HepG2 (cell line): ENCODE data around the gene LIFR. TPM values are rescaled to one million over a fixed set of nuclear protein-coding genes. Genes with fewer than 3 reads are reported as not detected.
A peak's percentile ranks its signal among the peaks of the same experiment; 100 is the strongest.

Experiments used
- ARNTL ChIP-seq: sonication (generic); formaldehyde crosslinking; IDR thresholded peaks from 2 replicates; pipeline ENCODE4 v1.4.0; 2020; ENCODE audit warnings: mild to moderate bottlenecking, missing genetic modification reagents
- GZF1 ChIP-seq: sonication (generic); formaldehyde crosslinking; IDR thresholded peaks from 2 replicates; pipeline ENCODE4 v1.5.1; 2020; ENCODE audit warnings: mild to moderate bottlenecking, missing genetic modification reagents
- KDM5A ChIP-seq: fragments of 200-600 bp; sonication (generic); IDR thresholded peaks from 2 replicates; pipeline ENCODE4 v1.7.0; 2018; ENCODE audit warnings: antibody characterized with exemption, mild to moderate bottlenecking, low read length, borderline replicate concordance
- SOX6 ChIP-seq, 2 experiments: fragments of 450-650 bp in 1 of 2; sonication (generic) in 1 of 2; formaldehyde crosslinking in 1 of 2; IDR thresholded peaks; 2 replicates each; pipeline versions ENCODE4 v1.4.0 to v1.6.1; 2017 to 2020; ENCODE audit warnings: antibody characterized with exemption in 1 of 2, mild to moderate bottlenecking in 1 of 2, missing genetic modification reagents in 1 of 2
- ZFAT ChIP-seq: sonication (generic); formaldehyde crosslinking; conservative IDR thresholded peaks from 2 replicates; pipeline ENCODE4 v1.8.1; 2023; ENCODE audit warnings: missing genetic modification reagents, inconsistent platforms
- ZNF549 ChIP-seq: sonication (generic); formaldehyde crosslinking; IDR thresholded peaks from 2 replicates; pipeline ENCODE4 v1.5.0; 2020; ENCODE audit warnings: missing genetic modification reagents
- ZNF703 ChIP-seq: sonication (generic); formaldehyde crosslinking; IDR thresholded peaks from 2 replicates; pipeline ENCODE4 v1.5.1; 2020; ENCODE audit warnings: missing genetic modification reagents, mild to moderate bottlenecking, moderate library complexity, borderline replicate concordance
- polyA plus RNA-seq, 8 experiments: library from polyadenylated mRNA; depleted of rRNA in 3 of 8; stranded (reverse) in 7 of 8; unstranded in 1 of 8; fragments of >200 nt; fragmentation: Illumina TruSeq in 4 of 8; extraction: Trizol in 4 of 8; gene quantifications; 2 replicates each; pipeline versions ENCODE4 v1.2.1 to v1.2.3, GENCODE V29; 2011 to 2016; ENCODE audit warnings: low read depth in 4 of 8, missing spikeins in 1 of 8, mixed read lengths in 1 of 8; ENCODE audit not compliant: insufficient read depth in 1 of 8
- total RNA-seq, 5 experiments: library from RNA; depleted of rRNA; stranded (reverse); fragments of >200 nt; fragmentation: Illumina TruSeq; extraction: Trizol; gene quantifications; 2 replicates each; pipeline ENCODE4 v1.2.3, GENCODE V29; 2016; ENCODE audit warnings: low read depth in 1 of 5
- TF ChIP-seq, protein P1 (sequence below): sonication (generic); formaldehyde crosslinking; IDR thresholded peaks from 2 replicates; pipeline ENCODE4 v1.4.0; 2020; ENCODE audit warnings: mild to moderate bottlenecking, missing genetic modification reagents
- TF ChIP-seq, protein P2 (sequence below): sonication (generic); formaldehyde crosslinking; IDR thresholded peaks from 2 replicates; pipeline ENCODE4 v1.8.0; 2022; ENCODE audit warnings: mild to moderate bottlenecking, missing genetic modification reagents; ENCODE audit not compliant: insufficient replicate concordance
- TF ChIP-seq, protein P3 (sequence below): sonication (generic); formaldehyde crosslinking; IDR thresholded peaks from 2 replicates; pipeline ENCODE4 v1.5.0; 2020; ENCODE audit warnings: mild to moderate bottlenecking, missing genetic modification reagents
- TF ChIP-seq, protein P4 (sequence below): sonication (generic); formaldehyde crosslinking; IDR thresholded peaks from 2 replicates; pipeline ENCODE4 v1.4.0; 2020; ENCODE audit warnings: mild to moderate bottlenecking, missing genetic modification reagents
- TF ChIP-seq, protein P5 (sequence below): sonication (generic); formaldehyde crosslinking; IDR thresholded peaks from 2 replicates; pipeline ENCODE4 v1.4.0; 2020; ENCODE audit warnings: mild to moderate bottlenecking, missing genetic modification reagents
- TF ChIP-seq, protein P6 (sequence below): sonication (generic); formaldehyde crosslinking; IDR thresholded peaks from 2 replicates; pipeline ENCODE4 v1.5.1; 2020; ENCODE audit warnings: mild to moderate bottlenecking, moderate library complexity, missing genetic modification reagents

The LIFR gene
- total and polyA plus RNA-seq, 2 of the 13 experiments (the other 11 are each of a cell fraction or from before 2014, with no cell fraction given), result 6.3 to 25.2 TPM

DNA sequence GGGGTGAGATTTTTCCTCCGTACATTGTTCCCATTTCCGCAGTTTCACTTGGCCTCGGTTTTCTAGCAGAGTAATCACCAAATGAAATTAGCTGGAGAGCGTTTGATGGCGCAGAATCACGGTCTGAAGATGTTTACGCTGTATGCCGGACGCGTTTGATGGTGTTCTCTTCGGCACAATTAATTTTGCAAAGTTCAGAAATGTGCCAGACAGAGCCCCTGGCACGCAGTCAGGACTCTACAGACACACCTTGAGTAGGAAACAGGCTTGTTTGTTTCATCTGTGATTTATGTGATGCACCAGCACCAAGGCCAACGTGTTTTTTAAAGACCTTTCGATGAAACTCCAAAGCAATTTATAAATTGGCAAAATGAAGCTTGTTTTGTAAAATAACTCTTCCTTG lies 863 bp upstream of the LIFR start (continued):
- TF ChIP-seq, protein P1, sequence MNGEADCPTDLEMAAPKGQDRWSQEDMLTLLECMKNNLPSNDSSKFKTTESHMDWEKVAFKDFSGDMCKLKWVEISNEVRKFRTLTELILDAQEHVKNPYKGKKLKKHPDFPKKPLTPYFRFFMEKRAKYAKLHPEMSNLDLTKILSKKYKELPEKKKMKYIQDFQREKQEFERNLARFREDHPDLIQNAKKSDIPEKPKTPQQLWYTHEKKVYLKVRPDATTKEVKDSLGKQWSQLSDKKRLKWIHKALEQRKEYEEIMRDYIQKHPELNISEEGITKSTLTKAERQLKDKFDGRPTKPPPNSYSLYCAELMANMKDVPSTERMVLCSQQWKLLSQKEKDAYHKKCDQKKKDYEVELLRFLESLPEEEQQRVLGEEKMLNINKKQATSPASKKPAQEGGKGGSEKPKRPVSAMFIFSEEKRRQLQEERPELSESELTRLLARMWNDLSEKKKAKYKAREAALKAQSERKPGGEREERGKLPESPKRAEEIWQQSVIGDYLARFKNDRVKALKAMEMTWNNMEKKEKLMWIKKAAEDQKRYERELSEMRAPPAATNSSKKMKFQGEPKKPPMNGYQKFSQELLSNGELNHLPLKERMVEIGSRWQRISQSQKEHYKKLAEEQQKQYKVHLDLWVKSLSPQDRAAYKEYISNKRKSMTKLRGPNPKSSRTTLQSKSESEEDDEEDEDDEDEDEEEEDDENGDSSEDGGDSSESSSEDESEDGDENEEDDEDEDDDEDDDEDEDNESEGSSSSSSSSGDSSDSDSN (CRISPR knock-in tag), result no peak
- TF ChIP-seq, protein P2, sequence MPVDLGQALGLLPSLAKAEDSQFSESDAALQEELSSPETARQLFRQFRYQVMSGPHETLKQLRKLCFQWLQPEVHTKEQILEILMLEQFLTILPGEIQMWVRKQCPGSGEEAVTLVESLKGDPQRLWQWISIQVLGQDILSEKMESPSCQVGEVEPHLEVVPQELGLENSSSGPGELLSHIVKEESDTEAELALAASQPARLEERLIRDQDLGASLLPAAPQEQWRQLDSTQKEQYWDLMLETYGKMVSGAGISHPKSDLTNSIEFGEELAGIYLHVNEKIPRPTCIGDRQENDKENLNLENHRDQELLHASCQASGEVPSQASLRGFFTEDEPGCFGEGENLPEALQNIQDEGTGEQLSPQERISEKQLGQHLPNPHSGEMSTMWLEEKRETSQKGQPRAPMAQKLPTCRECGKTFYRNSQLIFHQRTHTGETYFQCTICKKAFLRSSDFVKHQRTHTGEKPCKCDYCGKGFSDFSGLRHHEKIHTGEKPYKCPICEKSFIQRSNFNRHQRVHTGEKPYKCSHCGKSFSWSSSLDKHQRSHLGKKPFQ (CRISPR knock-in tag), result peak; percentile 3
- TF ChIP-seq, protein P3, sequence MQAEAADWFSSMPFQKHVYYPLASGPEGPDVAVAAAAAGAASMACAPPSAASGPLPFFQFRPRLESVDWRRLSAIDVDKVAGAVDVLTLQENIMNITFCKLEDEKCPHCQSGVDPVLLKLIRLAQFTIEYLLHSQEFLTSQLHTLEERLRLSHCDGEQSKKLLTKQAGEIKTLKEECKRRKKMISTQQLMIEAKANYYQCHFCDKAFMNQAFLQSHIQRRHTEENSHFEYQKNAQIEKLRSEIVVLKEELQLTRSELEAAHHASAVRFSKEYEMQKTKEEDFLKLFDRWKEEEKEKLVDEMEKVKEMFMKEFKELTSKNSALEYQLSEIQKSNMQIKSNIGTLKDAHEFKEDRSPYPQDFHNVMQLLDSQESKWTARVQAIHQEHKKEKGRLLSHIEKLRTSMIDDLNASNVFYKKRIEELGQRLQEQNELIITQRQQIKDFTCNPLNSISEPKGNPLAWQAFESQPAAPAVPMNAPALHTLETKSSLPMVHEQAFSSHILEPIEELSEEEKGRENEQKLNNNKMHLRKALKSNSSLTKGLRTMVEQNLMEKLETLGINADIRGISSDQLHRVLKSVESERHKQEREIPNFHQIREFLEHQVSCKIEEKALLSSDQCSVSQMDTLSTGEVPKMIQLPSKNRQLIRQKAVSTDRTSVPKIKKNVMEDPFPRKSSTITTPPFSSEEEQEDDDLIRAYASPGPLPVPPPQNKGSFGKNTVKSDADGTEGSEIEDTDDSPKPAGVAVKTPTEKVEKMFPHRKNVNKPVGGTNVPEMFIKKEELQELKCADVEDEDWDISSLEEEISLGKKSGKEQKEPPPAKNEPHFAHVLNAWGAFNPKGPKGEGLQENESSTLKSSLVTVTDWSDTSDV (CRISPR knock-in tag), result no peak
- TF ChIP-seq SOX6 (IDR thresholded peaks at IDR 0.05), result no peak
- TF ChIP-seq SOX6 (CRISPR knock-in tag; IDR thresholded peaks at IDR 0.05), result peak; percentile 26; the same call in 1 of the 2 replicates
- TF ChIP-seq, protein P4, sequence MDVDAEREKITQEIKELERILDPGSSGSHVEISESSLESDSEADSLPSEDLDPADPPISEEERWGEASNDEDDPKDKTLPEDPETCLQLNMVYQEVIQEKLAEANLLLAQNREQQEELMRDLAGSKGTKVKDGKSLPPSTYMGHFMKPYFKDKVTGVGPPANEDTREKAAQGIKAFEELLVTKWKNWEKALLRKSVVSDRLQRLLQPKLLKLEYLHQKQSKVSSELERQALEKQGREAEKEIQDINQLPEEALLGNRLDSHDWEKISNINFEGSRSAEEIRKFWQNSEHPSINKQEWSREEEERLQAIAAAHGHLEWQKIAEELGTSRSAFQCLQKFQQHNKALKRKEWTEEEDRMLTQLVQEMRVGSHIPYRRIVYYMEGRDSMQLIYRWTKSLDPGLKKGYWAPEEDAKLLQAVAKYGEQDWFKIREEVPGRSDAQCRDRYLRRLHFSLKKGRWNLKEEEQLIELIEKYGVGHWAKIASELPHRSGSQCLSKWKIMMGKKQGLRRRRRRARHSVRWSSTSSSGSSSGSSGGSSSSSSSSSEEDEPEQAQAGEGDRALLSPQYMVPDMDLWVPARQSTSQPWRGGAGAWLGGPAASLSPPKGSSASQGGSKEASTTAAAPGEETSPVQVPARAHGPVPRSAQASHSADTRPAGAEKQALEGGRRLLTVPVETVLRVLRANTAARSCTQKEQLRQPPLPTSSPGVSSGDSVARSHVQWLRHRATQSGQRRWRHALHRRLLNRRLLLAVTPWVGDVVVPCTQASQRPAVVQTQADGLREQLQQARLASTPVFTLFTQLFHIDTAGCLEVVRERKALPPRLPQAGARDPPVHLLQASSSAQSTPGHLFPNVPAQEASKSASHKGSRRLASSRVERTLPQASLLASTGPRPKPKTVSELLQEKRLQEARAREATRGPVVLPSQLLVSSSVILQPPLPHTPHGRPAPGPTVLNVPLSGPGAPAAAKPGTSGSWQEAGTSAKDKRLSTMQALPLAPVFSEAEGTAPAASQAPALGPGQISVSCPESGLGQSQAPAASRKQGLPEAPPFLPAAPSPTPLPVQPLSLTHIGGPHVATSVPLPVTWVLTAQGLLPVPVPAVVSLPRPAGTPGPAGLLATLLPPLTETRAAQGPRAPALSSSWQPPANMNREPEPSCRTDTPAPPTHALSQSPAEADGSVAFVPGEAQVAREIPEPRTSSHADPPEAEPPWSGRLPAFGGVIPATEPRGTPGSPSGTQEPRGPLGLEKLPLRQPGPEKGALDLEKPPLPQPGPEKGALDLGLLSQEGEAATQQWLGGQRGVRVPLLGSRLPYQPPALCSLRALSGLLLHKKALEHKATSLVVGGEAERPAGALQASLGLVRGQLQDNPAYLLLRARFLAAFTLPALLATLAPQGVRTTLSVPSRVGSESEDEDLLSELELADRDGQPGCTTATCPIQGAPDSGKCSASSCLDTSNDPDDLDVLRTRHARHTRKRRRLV (CRISPR knock-in tag), result no peak
- no peak for TF ChIP-seq GZF1 (CRISPR knock-in tag)
- TF ChIP-seq, protein P5, sequence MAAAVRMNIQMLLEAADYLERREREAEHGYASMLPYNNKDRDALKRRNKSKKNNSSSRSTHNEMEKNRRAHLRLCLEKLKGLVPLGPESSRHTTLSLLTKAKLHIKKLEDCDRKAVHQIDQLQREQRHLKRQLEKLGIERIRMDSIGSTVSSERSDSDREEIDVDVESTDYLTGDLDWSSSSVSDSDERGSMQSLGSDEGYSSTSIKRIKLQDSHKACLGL (CRISPR knock-in tag), result no peak
- TF ChIP-seq ARNTL (CRISPR knock-in tag), result no peak
- TF ChIP-seq KDM5A, result 0 out of 2 replicates have a peak, but pooled peaks have one; percentile 4
- TF ChIP-seq ZNF549 (CRISPR knock-in tag), result no peak
- TF ChIP-seq, protein P6, sequence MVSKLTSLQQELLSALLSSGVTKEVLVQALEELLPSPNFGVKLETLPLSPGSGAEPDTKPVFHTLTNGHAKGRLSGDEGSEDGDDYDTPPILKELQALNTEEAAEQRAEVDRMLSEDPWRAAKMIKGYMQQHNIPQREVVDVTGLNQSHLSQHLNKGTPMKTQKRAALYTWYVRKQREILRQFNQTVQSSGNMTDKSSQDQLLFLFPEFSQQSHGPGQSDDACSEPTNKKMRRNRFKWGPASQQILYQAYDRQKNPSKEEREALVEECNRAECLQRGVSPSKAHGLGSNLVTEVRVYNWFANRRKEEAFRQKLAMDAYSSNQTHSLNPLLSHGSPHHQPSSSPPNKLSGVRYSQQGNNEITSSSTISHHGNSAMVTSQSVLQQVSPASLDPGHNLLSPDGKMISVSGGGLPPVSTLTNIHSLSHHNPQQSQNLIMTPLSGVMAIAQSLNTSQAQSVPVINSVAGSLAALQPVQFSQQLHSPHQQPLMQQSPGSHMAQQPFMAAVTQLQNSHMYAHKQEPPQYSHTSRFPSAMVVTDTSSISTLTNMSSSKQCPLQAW (CRISPR knock-in tag), result 0 out of 2 replicates have a peak, but pooled peaks have one; percentile 22
- TF ChIP-seq ZFAT (CRISPR knock-in tag), result 0 out of 2 replicates have a peak, but pooled peaks have one; percentile 1
- 0 out of 2 replicates have a peak, but pooled peaks have one; percentile 31 for TF ChIP-seq ZNF703 (CRISPR knock-in tag)
